Activated CD4-positive, alpha-beta T cell treated with anti-CD3 and anti-CD28 coated beads for 36 hours (primary cell): ENCODE measurements around the gene GPS1. TPM values are rescaled to one million over a fixed set of nuclear protein-coding genes. Genes with fewer than 3 reads are reported as not detected.

Experiments
- ATAC-seq: fragments of 200-7000 bp; cut with Tn5 transposase; one replicate; pipeline ENCODE4 v1.10.0; 2021; ENCODE audit warnings: mild to moderate bottlenecking, moderate library complexity
- CTCF ChIA-PET: fragments of 350-600 bp; sonication (Branson Sonifier 250); formaldehyde crosslinking; loops from one replicate; lab custom pipeline; 2021; ENCODE audit warnings: antibody characterized with exemption; lab: Charles Lee
- POLR2A ChIA-PET: fragments of 350-600 bp; sonication (Branson Sonifier 250); formaldehyde crosslinking; loops from one replicate; lab custom pipeline; 2021; ENCODE audit warnings: antibody characterized with exemption, inconsistent platforms; lab: Charles Lee
- DNase-seq: peaks from one replicate; pipeline ENCODE4 v3.0.0-alpha.2; 2020
- H3K27ac Mint-ChIP-seq: one replicate; pipeline ENCODE4 v1.8.0; 2021; ENCODE audit warnings: mixed read lengths
- H3K27me3 Mint-ChIP-seq: one replicate; pipeline ENCODE4 v1.8.0; 2021; ENCODE audit warnings: mixed read lengths
- H3K36me3 Mint-ChIP-seq: one replicate; pipeline ENCODE4 v1.8.0; 2021; ENCODE audit warnings: low read depth, mixed read lengths
- H3K4me1 Mint-ChIP-seq: one replicate; pipeline ENCODE4 v1.8.0; 2021; ENCODE audit warnings: mixed read lengths
- H3K4me3 Mint-ChIP-seq: one replicate; pipeline ENCODE4 v1.8.0; 2021; ENCODE audit warnings: mild to moderate bottlenecking, moderate library complexity, mixed read lengths
- H3K9me3 Mint-ChIP-seq: one replicate; pipeline ENCODE4 v1.8.0; 2021; ENCODE audit warnings: low read depth, mixed read lengths
- intact Hi-C, 2 experiments: fragments of 100-400 bp; cut with DNase I in 1 of 2; cut with micrococcal nuclease in 1 of 2; formaldehyde crosslinking; loops; one replicate each; pipeline versions ENCODE4 v1.14.2 to v1.15.1; 2022 to 2024; cut with DNase I, micrococcal nuclease
- total RNA-seq, 2 experiments: library from RNA; stranded (reverse); gene quantifications; one replicate each; pipeline ENCODE4 v1.2.3, GENCODE V29; 2021

Gene GPS1
- total RNA-seq, 2 experiments from 2014 or later = 69.0 to 73.5 TPM

GRCh38 chr17:82022310-82022980 is 29.3 kb upstream of the GPS1 start, which contains the start of gene CENPX:
Gene CENPX (minus strand): TSS chr17:82022878. CDS start chr17:82022861, 17 bp downstream.
- Mint-ChIP-seq H3K36me3 (no peaks in the 10 kb centered on the region), H3K4me3 (peak within 1 kb of the TSS; percentile 84), H3K9me3 (no peaks in the 10 kb centered on the region), H3K27me3 (no peaks in the 10 kb centered on the region), H3K27ac (peak within 1 kb of the TSS; percentile 76), H3K4me1 (peaks cover 14% of the 10 kb centered on the region)
- intact Hi-C loops = loop anchor here (1.0 to 2.0 kb wide), 10 partner anchors 14 to 626 kb away; partner anchors contain the start of genes ARL16 (in 1 of the 2), CSNK1D (in 1 of the 2), DCXR (in 1 of the 2) and HEXD (in 1 of the 2)
- peak; percentile 35 for DNase-seq
- ChIA-PET CTCF (interaction anchor here (0.5 to 5.1 kb wide), 9 partner anchors 8 to 112 kb away, joined by 3 to 54 read pairs (median 4); partner anchors contain the start of genes DCXR, FASN and NOTUM), POLR2A (interaction anchor here (0.5 to 1.5 kb wide), 7 partner anchors 13 to 191 kb away, joined by 3 to 9 read pairs (median 3); partner anchors contain the start of gene DCXR)
- ATAC-seq = no peak

- H3K36me3 Mint-ChIP-seq = no peaks in the 10 kb centered on the region
- no peaks in the 10 kb centered on the region for H3K27me3 Mint-ChIP-seq
- H3K27ac Mint-ChIP-seq = peak within 1 kb of the TSS; percentile 76
- ATAC-seq = peak; percentile 97
- peak within 1 kb of the TSS; percentile 84 for H3K4me3 Mint-ChIP-seq
- POLR2A ChIA-PET = interaction anchor here (0.5 to 1.5 kb wide), 8 partner anchors 12 to 192 kb away, joined by 3 to 9 read pairs (median 3); partner anchors contain the start of gene DCXR
- H3K4me1 Mint-ChIP-seq = peaks cover 14% of the 10 kb centered on the region
- no peaks in the 10 kb centered on the region for H3K9me3 Mint-ChIP-seq
- CTCF ChIA-PET = interaction anchor here (0.7 to 5.1 kb wide), 5 partner anchors 12 to 75 kb away, joined by 3 to 54 read pairs (median 7); partner anchors contain the start of genes DCXR, FASN and NOTUM
- intact Hi-C loops = loop anchor here (1.0 to 2.0 kb wide), 19 partner anchors 8 to 626 kb away; partner anchors contain the start of genes DCXR (in 2 of the 2), RAC3 (in 2 of the 2), ALYREF (in 1 of the 2) and ANAPC11 (in 1 of the 2)
- DNase-seq = peak; percentile 100
Measured at GRCh38 chr17:82022981-82023446, 28.7 kb upstream of the GPS1 start, which contains the start of gene LRRC45. Gene LRRC45 (plus strand): TSS chr17:82023305. CDS start chr17:82023644, 339 bp downstream.

- intact Hi-C loops = loop anchor here (1.0 to 2.0 kb wide), 17 partner anchors 8 to 625 kb away; partner anchors contain the start of genes DCXR (in 2 of the 2), RAC3 (in 2 of the 2), ALYREF (in 1 of the 2) and ANAPC11 (in 1 of the 2)
- no peaks in the 10 kb centered on the region for H3K27me3 Mint-ChIP-seq
- H3K4me1 Mint-ChIP-seq = peaks cover 14% of the 10 kb centered on the region
- no peaks in the 10 kb centered on the region for H3K36me3 Mint-ChIP-seq
- peak; percentile 50 for DNase-seq
- ChIA-PET POLR2A (interaction anchor here (0.5 to 1.5 kb wide), 4 partner anchors 14 to 151 kb away, joined by 3 to 9 read pairs (median 3); partner anchors contain the start of gene DCXR), CTCF (interaction anchor here (1.4 to 5.1 kb wide), 3 partner anchors 11 to 64 kb away, joined by 7 to 54 read pairs (median 16); partner anchors contain the start of genes DCXR and NOTUM)
- no peaks in the 10 kb centered on the region for H3K9me3 Mint-ChIP-seq
- ATAC-seq = no peak
- peak overlapping the region; percentile 84 for H3K4me3 Mint-ChIP-seq
- no peak overlapping the region for H3K27ac Mint-ChIP-seq
Measured at GRCh38 chr17:82023447-82024241, 28.1 kb upstream of the GPS1 start.

- ChIA-PET CTCF (no interaction called here), POLR2A (no interaction called here)
- ATAC-seq (no peak), DNase-seq (no peak)
- Mint-ChIP-seq H3K9me3 (no peaks in the 10 kb centered on the region), H3K4me1 (peaks cover 19% of the 10 kb centered on the region), H3K4me3 (no peak overlapping the region), H3K27ac (no peak overlapping the region), H3K27me3 (no peaks in the 10 kb centered on the region), H3K36me3 (peaks cover 4% of the 10 kb centered on the region)
- intact Hi-C loops = no loop called here
Measured at GRCh38 chr17:82024859-82025258, 26.8 kb upstream of the GPS1 start.

- ChIA-PET CTCF (interaction anchor here (0.8 kb wide), 1 partner anchor 12 kb away, joined by 3 read pairs; the partner anchor contains the start of gene DCXR), POLR2A (interaction anchor here (0.8 to 1.0 kb wide), 2 partner anchors 9 to 73 kb away, joined by 3 read pairs; no protein-coding TSS in a partner anchor)
- Mint-ChIP-seq H3K4me1 (peaks cover 17% of the 10 kb centered on the region), H3K36me3 (peaks cover 4% of the 10 kb centered on the region), H3K27ac (no peak overlapping the region), H3K27me3 (no peaks in the 10 kb centered on the region), H3K4me3 (no peak overlapping the region), H3K9me3 (no peaks in the 10 kb centered on the region)
- no peak for ATAC-seq
- intact Hi-C loops = no loop called here
- no peak for DNase-seq
Measured at GRCh38 chr17:82025401-82026107, 26.1 kb upstream of the GPS1 start.

- intact Hi-C loops = no loop called here
- no peaks in the 10 kb centered on the region for H3K27me3 Mint-ChIP-seq
- CTCF ChIA-PET = interaction anchor here (0.9 to 1.0 kb wide), 2 partner anchors 9 to 10 kb away, joined by 3 to 5 read pairs; partner anchors contain the start of gene DCXR
- H3K36me3 Mint-ChIP-seq = peaks cover 4% of the 10 kb centered on the region
- POLR2A ChIA-PET = no interaction called here
- peaks cover 11% of the 10 kb centered on the region for H3K4me1 Mint-ChIP-seq
- H3K4me3 Mint-ChIP-seq = no peak overlapping the region
- DNase-seq = no peak
- ATAC-seq = no peak
- H3K27ac Mint-ChIP-seq = no peak overlapping the region
- H3K9me3 Mint-ChIP-seq = no peaks in the 10 kb centered on the region
Measured at GRCh38 chr17:82028246-82028645, 23.5 kb upstream of the GPS1 start.

GRCh38 chr17:82028966-82029365 is 22.7 kb upstream of the GPS1 start:
- DNase-seq (no peak), ATAC-seq (no peak)
- CTCF ChIA-PET = interaction anchor here (3.0 to 3.4 kb wide), 2 partner anchors 70 to 125 kb away, joined by 8 to 35 read pairs; no protein-coding TSS in a partner anchor
- H3K4me1 Mint-ChIP-seq = peaks cover 10% of the 10 kb centered on the region
- no peak overlapping the region for H3K27ac Mint-ChIP-seq
- H3K4me3 Mint-ChIP-seq = no peak overlapping the region
- POLR2A ChIA-PET = no interaction called here
- no peaks in the 10 kb centered on the region for H3K9me3 Mint-ChIP-seq
- H3K27me3 Mint-ChIP-seq = no peaks in the 10 kb centered on the region
- intact Hi-C loops = no loop called here
- H3K36me3 Mint-ChIP-seq = peaks cover 4% of the 10 kb centered on the region

- Mint-ChIP-seq H3K4me3 (peak overlapping the region; percentile 6), H3K4me1 (peaks cover 7% of the 10 kb centered on the region), H3K27ac (no peak overlapping the region), H3K27me3 (no peaks in the 10 kb centered on the region), H3K36me3 (peaks cover 4% of the 10 kb centered on the region), H3K9me3 (no peaks in the 10 kb centered on the region)
- POLR2A ChIA-PET = no interaction called here
- no peak for ATAC-seq
- DNase-seq = no peak
- intact Hi-C loops = no loop called here
- CTCF ChIA-PET = interaction anchor here (0.8 to 3.4 kb wide), 6 partner anchors 20 to 129 kb away, joined by 3 to 35 read pairs (median 4); partner anchors contain the start of gene DUS1L
Measured at GRCh38 chr17:82029391-82029790, 22.3 kb upstream of the GPS1 start.

- intact Hi-C loops = loop anchor here (1.0 to 10.0 kb wide), 6 partner anchors 68 to 467 kb away; partner anchors contain the start of gene FASN (in 2 of the 2)
- H3K36me3 Mint-ChIP-seq = peaks cover 4% of the 10 kb centered on the region
- H3K4me1 Mint-ChIP-seq = peaks cover 7% of the 10 kb centered on the region
- ATAC-seq (no peak), DNase-seq (no peak)
- no peak overlapping the region for H3K4me3 Mint-ChIP-seq
- ChIA-PET CTCF (interaction anchor here (0.6 to 3.4 kb wide), 20 partner anchors 9 to 206 kb away, joined by 3 to 35 read pairs (median 3); partner anchors contain the start of genes DUS1L and MAFG), POLR2A (no interaction called here)
- H3K9me3 Mint-ChIP-seq = no peaks in the 10 kb centered on the region
- no peaks in the 10 kb centered on the region for H3K27me3 Mint-ChIP-seq
- no peak overlapping the region for H3K27ac Mint-ChIP-seq
Measured at GRCh38 chr17:82029990-82030469, 21.7 kb upstream of the GPS1 start.
